Left ventricle myocardium superior (tissue), 1 donor: Measurements from ENCODE around the gene ICAM2. TPM values are rescaled to one million over a fixed set of nuclear protein-coding genes. Genes with fewer than 3 reads are reported as not detected.
A peak's percentile ranks its signal among the peaks of the same experiment; 100 is the strongest.

ENCODE experiments used
- ATAC-seq: fragments of 200-7000 bp; cut with Tn5 transposase; one replicate; pipeline ENCODE4 v1.9.1; 2020; ENCODE audit warnings: mild to moderate bottlenecking, moderate library complexity
- DNase-seq: peaks from one replicate; pipeline ENCODE4 v3.0.0-alpha.2; 2020
- intact Hi-C: fragments of 100-400 bp; cut with micrococcal nuclease; formaldehyde crosslinking; loops from one replicate; pipeline ENCODE4 v1.11.0; 2022
- total RNA-seq: library from RNA; stranded (reverse); fragmentation: NEBNext Ultra II Directional; extraction: Animal tissue kit (Norgen Biotek cat#: 25700); gene quantifications from one replicate; pipeline ENCODE4 v1.2.1, GENCODE V29; 2021
- donor health status: DM: no; HTN: yes; CAD: no; lungs with severe emphysema.

The ICAM2 gene
- total RNA-seq, 1 donor from 2014 or later: 30.6 TPM

DNA sequence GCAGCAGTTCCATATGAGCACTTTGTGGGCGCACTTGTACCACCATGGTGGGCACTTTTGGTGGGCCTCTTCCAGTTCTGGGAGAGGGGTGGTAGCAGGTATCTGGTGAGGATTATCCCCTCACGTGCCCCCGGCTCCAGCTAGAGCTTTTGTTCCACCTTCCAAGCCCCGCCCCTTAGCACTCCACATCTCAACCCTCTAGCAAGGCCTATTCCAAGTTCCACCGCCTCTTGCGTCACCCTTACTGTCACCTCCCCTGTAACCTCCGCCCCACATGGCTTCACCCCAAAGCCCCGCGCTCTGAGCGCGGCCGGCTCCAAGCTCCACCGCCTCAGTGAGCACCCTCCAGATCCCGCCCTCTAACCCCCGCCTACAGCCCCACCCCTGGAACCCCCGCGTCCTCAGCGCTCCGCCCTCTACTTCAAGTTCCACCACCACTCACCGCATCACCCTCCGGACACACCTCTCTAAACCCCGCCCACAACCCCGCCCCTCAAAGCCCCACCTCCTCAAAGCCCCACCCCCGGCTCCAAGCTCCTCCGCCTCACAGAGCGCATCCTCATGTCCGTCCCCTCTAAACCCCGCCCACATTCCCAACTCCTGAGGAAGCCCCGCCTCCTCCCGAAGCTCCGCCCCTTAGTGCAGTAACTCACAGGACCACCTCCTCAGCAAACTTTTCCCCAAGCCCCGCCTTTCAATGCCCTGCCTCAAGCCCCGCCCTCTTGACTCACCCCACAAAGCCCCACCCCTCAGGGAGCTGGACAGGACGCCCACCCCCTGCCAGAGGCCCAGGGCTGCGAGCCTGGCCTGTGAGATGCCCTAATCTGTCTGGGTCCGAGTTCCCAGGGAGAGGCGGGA, 58.8 kb downstream of the ICAM2 start:
- intact Hi-C loops: no loop called here
- ATAC-seq (peak; percentile 69), DNase-seq (peak; percentile 67)

DNA sequence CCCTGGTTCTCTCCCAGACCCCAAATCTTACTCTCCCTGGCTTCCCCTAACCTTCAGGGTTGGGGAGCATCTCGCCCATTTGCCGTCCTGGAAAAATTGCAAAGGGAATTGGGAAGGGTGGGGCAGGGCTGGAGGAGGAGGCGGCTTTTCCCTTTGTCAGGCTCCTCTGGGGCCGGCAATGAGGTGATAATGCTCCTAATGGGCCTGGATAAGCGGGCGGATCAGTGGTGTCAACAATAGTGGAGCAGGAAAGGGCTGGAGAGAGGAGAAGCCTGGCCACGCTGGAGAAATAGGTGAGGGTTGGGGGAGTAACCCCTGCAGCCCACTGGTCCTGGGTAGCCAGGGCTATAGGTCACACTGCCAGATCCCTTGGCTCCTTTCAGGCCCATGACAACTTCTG, 60.0 kb downstream of the ICAM2 start:
- intact Hi-C loops: no loop called here

GRCh38 chr17:63960006-63960405, 60.4 kb downstream of the ICAM2 start:
- intact Hi-C loops: no loop called here
- DNase-seq: no peak
- no peak for ATAC-seq

More for the DNA sequence above, 60.0 kb downstream of the ICAM2 start:
- DNase-seq (no peak), ATAC-seq (no peak)

- no peak for ATAC-seq
- intact Hi-C loops: no loop called here
- DNase-seq: no peak
Observed at GRCh38 chr17:63956296-63956920, 64.0 kb downstream of the ICAM2 start.

GRCh38 chr17:63955791-63956190, 64.6 kb downstream of the ICAM2 start:
- intact Hi-C loops: no loop called here
- no peak for ATAC-seq
- no peak for DNase-seq

DNA sequence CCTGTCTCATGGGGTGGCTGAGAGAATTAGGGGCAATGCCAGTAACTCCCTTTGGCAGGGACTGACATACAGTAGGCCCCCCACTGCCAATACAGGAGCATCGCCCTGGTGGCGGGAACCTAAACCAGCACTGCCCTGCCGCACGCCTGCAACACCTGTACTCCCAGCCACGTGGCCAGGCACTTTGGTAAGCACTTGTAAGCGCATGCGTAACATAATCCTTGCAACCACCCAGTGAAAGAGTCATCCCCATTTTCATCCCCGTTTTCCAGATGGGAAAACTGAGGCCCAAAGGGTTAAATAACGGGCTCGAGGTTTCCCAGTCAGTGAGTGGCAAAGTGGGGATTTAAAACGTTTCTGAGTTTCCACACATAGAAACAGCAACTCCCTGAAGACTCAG, 65.2 kb downstream of the ICAM2 start:
- no peak for ATAC-seq
- DNase-seq: no peak
- intact Hi-C loops: no loop called here

- ATAC-seq (peak; percentile 32), DNase-seq (no peak)
- intact Hi-C loops: no loop called here
Observed at GRCh38 chr17:63954402-63955063, 65.9 kb downstream of the ICAM2 start.

Other genes with a start within 250 kb of the ICAM2 start
- 90.1 TPM for gene CCDC47, start 247.0 kb downstream of the ICAM2 start, total RNA-seq
- 56.7 TPM for gene DDX42, start 246.5 kb downstream of the ICAM2 start, total RNA-seq
- 141 TPM for gene PSMC5, start 193.2 kb downstream of the ICAM2 start, total RNA-seq
- 35.9 TPM for gene FTSJ3, start 193.0 kb downstream of the ICAM2 start, total RNA-seq
- 28.4 TPM for gene SMARCD2, start 177.9 kb downstream of the ICAM2 start, total RNA-seq
- gene CSH2, start 147.0 kb downstream of the ICAM2 start, total RNA-seq: not detected
- not detected for gene GH2, start 138.7 kb downstream of the ICAM2 start, total RNA-seq
- not detected for gene CSH1, start 124.1 kb downstream of the ICAM2 start, total RNA-seq
- not detected for gene CSHL1, start 109.4 kb downstream of the ICAM2 start, total RNA-seq
- gene GH1, start 101.8 kb downstream of the ICAM2 start, total RNA-seq: not detected
- 5.7 TPM for gene CD79B, start 88.3 kb downstream of the ICAM2 start, total RNA-seq
- 0.32 TPM for gene SCN4A, start 47.7 kb downstream of the ICAM2 start, total RNA-seq
- gene PRR29, start 22.3 kb downstream of the ICAM2 start, total RNA-seq: 0.20 TPM
- 9.0 TPM for gene ERN1, start 109.5 kb upstream of the ICAM2 start, total RNA-seq
- 55.4 TPM for gene TEX2, start 242.6 kb upstream of the ICAM2 start, total RNA-seq